CD14-positive monocyte (primary cell): ENCODE measurements around the gene LPAR5. TPM values are rescaled to one million over a fixed set of nuclear protein-coding genes. Genes with fewer than 3 reads are reported as not detected.

Source experiments
- DNase-seq, 3 donors: peaks; one replicate each; pipeline ENCODE4 v3.0.0-alpha.2; 2011 to 2022
- H2AFZ ChIP-seq: 2 replicates; pipeline ENCODE4 v1.6.0; 2012; ENCODE audit warnings: mild to moderate bottlenecking, low read depth, low read length, inconsistent platforms; ENCODE audit not compliant: insufficient read depth, poor library complexity, severe bottlenecking
- H3K27ac ChIP-seq, 2 donors: 1 replicate in 1 of 2; 2 replicates in 1 of 2; pipeline ENCODE4 v1.5.1; 2012 to 2013; ENCODE audit warnings: low read length in 2 of 2, control low read depth in 1 of 2, inconsistent platforms in 1 of 2, low read depth in 1 of 2, mild to moderate bottlenecking in 1 of 2
- H3K27me3 ChIP-seq, 2 donors: one replicate each; pipeline versions ENCODE4 v1.6.0 to v1.6.1; 2011 to 2013; ENCODE audit warnings: low read length in 2 of 2; ENCODE audit not compliant: control insufficient read depth in 2 of 2, insufficient read depth in 2 of 2
- H3K36me3 ChIP-seq, 2 donors: replicated peaks in 1 of 2; 1 replicate in 1 of 2; 2 replicates in 1 of 2; pipeline versions ENCODE4 v1.5.1 to v1.6.1; 2012 to 2013; ENCODE audit warnings: low read length in 2 of 2, control low read depth in 1 of 2, inconsistent platforms in 1 of 2, mild to moderate bottlenecking in 1 of 2; ENCODE audit not compliant: insufficient read depth in 2 of 2, control insufficient read depth in 1 of 2
- H3K4me1 ChIP-seq, 2 donors: 1 replicate in 1 of 2; 2 replicates in 1 of 2; pipeline versions ENCODE4 v1.5.1 to v1.6.1; 2012 to 2013; ENCODE audit warnings: low read length in 2 of 2, control low read depth in 1 of 2, inconsistent platforms in 1 of 2, mild to moderate bottlenecking in 1 of 2, moderate library complexity in 1 of 2; ENCODE audit not compliant: insufficient read depth in 2 of 2, control insufficient read depth in 1 of 2
- H3K4me2 ChIP-seq: replicated peaks from 2 replicates; pipeline ENCODE3; 2012; ENCODE audit warnings: low read length, moderate library complexity, mild to moderate bottlenecking; ENCODE audit not compliant: poor library complexity, severe bottlenecking; ENCODE audit errors: extremely low read depth
- H3K4me3 ChIP-seq, 3 experiments: fragments of 200-600 bp in 1 of 3; sonication (generic) in 1 of 3; replicated peaks in 1 of 3; 1 replicate in 2 of 3; 2 replicates in 1 of 3; pipeline ENCODE4 v1.5.1; 2011 to 2013; ENCODE audit warnings: low read length in 3 of 3, mild to moderate bottlenecking in 3 of 3, control low read depth in 2 of 3, low read depth in 2 of 3, inconsistent platforms in 1 of 3, moderate library complexity in 1 of 3
- H3K79me2 ChIP-seq: 2 replicates; pipeline ENCODE4 v1.6.0; 2012; ENCODE audit warnings: mild to moderate bottlenecking, control low read depth, inconsistent platforms, low read length, moderate library complexity; ENCODE audit not compliant: insufficient read depth
- H3K9ac ChIP-seq: 2 replicates; pipeline ENCODE4 v1.6.0; 2017; ENCODE audit warnings: low read length, mild to moderate bottlenecking; ENCODE audit not compliant: insufficient read depth, poor library complexity, severe bottlenecking
- H3K9me3 ChIP-seq, 2 donors: replicated peaks in 1 of 2; 1 replicate in 1 of 2; 2 replicates in 1 of 2; pipeline versions ENCODE4 v1.5.1 to v1.6.1; 2012 to 2013; ENCODE audit warnings: low read length in 2 of 2, control low read depth in 1 of 2; ENCODE audit not compliant: control insufficient read depth in 1 of 2, insufficient read depth in 1 of 2
- H4K20me1 ChIP-seq: 2 replicates; pipeline ENCODE4 v1.6.0; 2012; ENCODE audit warnings: mild to moderate bottlenecking, low read length, control low read depth, moderate library complexity; ENCODE audit not compliant: insufficient read depth
- H3K27ac Mint-ChIP-seq, 7 donors: one replicate each; pipeline ENCODE4 v1.8.0; 2020; ENCODE audit warnings: mild to moderate bottlenecking in 7 of 7, mixed read lengths in 7 of 7, moderate library complexity in 6 of 7, inconsistent platforms in 2 of 7
- H3K27me3 Mint-ChIP-seq, 3 donors: one replicate each; pipeline ENCODE4 v1.8.0; 2021 to 2022; ENCODE audit warnings: low read depth in 3 of 3, mild to moderate bottlenecking in 3 of 3, mixed read lengths in 3 of 3, moderate library complexity in 3 of 3, inconsistent platforms in 1 of 3
- H3K36me3 Mint-ChIP-seq, 2 donors: one replicate each; pipeline ENCODE4 v1.8.0; 2020; ENCODE audit warnings: mixed read lengths in 2 of 2, inconsistent platforms in 1 of 2, mild to moderate bottlenecking in 1 of 2
- H3K4me1 Mint-ChIP-seq: one replicate; pipeline ENCODE4 v1.8.0; 2020; ENCODE audit warnings: mild to moderate bottlenecking, mixed read lengths
- H3K4me3 Mint-ChIP-seq, 2 donors: one replicate each; pipeline ENCODE4 v1.8.0; 2020; ENCODE audit warnings: mild to moderate bottlenecking in 2 of 2, mixed read lengths in 2 of 2, moderate library complexity in 1 of 2
- H3K9me3 Mint-ChIP-seq, 7 donors: one replicate each; pipeline ENCODE4 v1.8.0; 2020 to 2022; ENCODE audit warnings: mixed read lengths in 7 of 7, mild to moderate bottlenecking in 6 of 7, moderate library complexity in 6 of 7, inconsistent platforms in 2 of 7
- CTCF ChIP-seq: fragments of 200-600 bp; IDR thresholded peaks from one replicate; pipeline ENCODE4 v1.8.0; 2022; ENCODE audit warnings: antibody characterized with exemption, mild to moderate bottlenecking
- WGBS: methylation state at CpG from one replicate; pipeline ENCODE4 v1.1.5; 2013; ENCODE audit warnings: missing lambda C conversion rate; ENCODE audit not compliant: insufficient coverage; 5-methylcytosine and 5-hydroxymethylcytosine counted together
- intact Hi-C, 2 donors: fragments of 100-400 bp; cut with micrococcal nuclease; formaldehyde crosslinking; loops; one replicate each; pipeline versions ENCODE4 v1.15.0 to v1.15.1; 2023
- polyA plus RNA-seq, 3 donors: library from polyadenylated mRNA; depleted of rRNA in 1 of 3; unstranded in 2 of 3; stranded (reverse) in 1 of 3; fragments of 300-500 nt in 2 of 3; fragments of >200 nt in 1 of 3; fragmentation: Illumina TruSeq in 2 of 3; gene quantifications; 1 replicate in 2 of 3; 2 replicates in 1 of 3; pipeline ENCODE4 v1.2.3, GENCODE V29; 2012 to 2021

The LPAR5 gene
- polyA plus RNA-seq, 3 donors: 0.11 to 0.18 (median 0.14) TPM

GRCh38 chr12:6607751-6608591, 27.8 kb downstream of the LPAR5 start:
- no peak overlapping the region for H3K27ac Mint-ChIP-seq
- TF ChIP-seq CTCF: no peak
- H3K9me3 Mint-ChIP-seq: peaks cover 0 to 3% (median 0%) of the 10 kb centered on the region in 7 donors
- Histone ChIP-seq H3K4me2 (peak overlapping the region; percentile 95), H3K27ac (peak overlapping the region; percentile 37 to 77), H2AFZ (no peak overlapping the region), H3K36me3 (peaks cover 2 to 6% of the 10 kb centered on the region in 2 donors), H3K4me1 (peaks cover 50 to 61% of the 10 kb centered on the region in 2 donors), H3K9ac (no peak overlapping the region), H3K79me2 (peaks cover 37% of the 10 kb centered on the region), H3K9me3 (peaks cover 0 to 7% of the 10 kb centered on the region in 2 donors), H3K27me3 (no peaks in the 10 kb centered on the region), H4K20me1 (peaks cover 35% of the 10 kb centered on the region), H3K4me3 (peak overlapping the region in 1 of 3 experiments; percentile 94)
- WGBS: 5% methylated on average over 8 of the region's 8 CpGs
- peaks cover 21 to 22% of the 10 kb centered on the region in 2 donors for H3K36me3 Mint-ChIP-seq
- peaks cover 0 to 2% (median 0%) of the 10 kb centered on the region in 3 donors for H3K27me3 Mint-ChIP-seq
- H3K4me1 Mint-ChIP-seq: peaks cover 47% of the 10 kb centered on the region
- intact Hi-C loops: loop anchor here in 1 of 2 donors (5.0 kb wide), 1 partner anchor 36 kb away; no protein-coding TSS in a partner anchor
- no peak overlapping the region for H3K4me3 Mint-ChIP-seq
- peak in 1 of 3 donors; percentile 55 for DNase-seq

GRCh38 chr12:6606331-6607131, 29.2 kb downstream of the LPAR5 start:
- H3K9me3 Mint-ChIP-seq: peaks cover 0 to 3% (median 0%) of the 10 kb centered on the region in 7 donors
- DNase-seq: peak; percentile 28 to 52 (median 49)
- Histone ChIP-seq H4K20me1 (peaks cover 47% of the 10 kb centered on the region), H3K9me3 (peaks cover 0 to 7% of the 10 kb centered on the region in 2 donors), H3K9ac (peak overlapping the region; percentile 83), H3K36me3 (peaks cover 16 to 21% of the 10 kb centered on the region in 2 donors), H3K27ac (peak overlapping the region; percentile 77 to 88), H3K4me1 (peaks cover 41 to 53% of the 10 kb centered on the region in 2 donors), H3K4me2 (peak overlapping the region; percentile 95), H3K27me3 (no peaks in the 10 kb centered on the region), H3K79me2 (peaks cover 49% of the 10 kb centered on the region), H3K4me3 (peak overlapping the region; percentile 84 to 94 (median 88)), H2AFZ (peak overlapping the region; percentile 53)
- peaks cover 0 to 2% (median 0%) of the 10 kb centered on the region in 3 donors for H3K27me3 Mint-ChIP-seq
- TF ChIP-seq CTCF: no peak
- peak overlapping the region in 4 of 7 donors; percentile 58 to 79 (median 68) for H3K27ac Mint-ChIP-seq
- H3K4me3 Mint-ChIP-seq: no peak overlapping the region
- peaks cover 36% of the 10 kb centered on the region for H3K4me1 Mint-ChIP-seq
- WGBS: 0% methylated on average over 40 of the region's 70 CpGs
- intact Hi-C loops: loop anchor here in 1 of 2 donors (5.0 kb wide), 1 partner anchor 34 kb away; no protein-coding TSS in a partner anchor
- H3K36me3 Mint-ChIP-seq: peaks cover 32 to 37% of the 10 kb centered on the region in 2 donors
